GM12875 (cell line): ENCODE data around the gene TGM5.

Source experiments
- H3K4me3 ChIP-seq: one replicate; pipeline ENCODE4 v1.5.1; 2011; ENCODE audit warnings: low read depth, low read length, control low read depth
- TF ChIP-seq, protein P1 (sequence below): IDR thresholded peaks from 2 replicates; pipeline ENCODE4 v1.5.1; 2011; ENCODE audit warnings: low read depth, mild to moderate bottlenecking, control low read depth, inconsistent platforms, low read length, moderate library complexity, borderline replicate concordance; ENCODE audit not compliant: insufficient read depth

Gene TGM5

GRCh38 chr15:43281926-43282602 lies 15.3 kb upstream of the TGM5 start:
- TF ChIP-seq, protein P1, sequence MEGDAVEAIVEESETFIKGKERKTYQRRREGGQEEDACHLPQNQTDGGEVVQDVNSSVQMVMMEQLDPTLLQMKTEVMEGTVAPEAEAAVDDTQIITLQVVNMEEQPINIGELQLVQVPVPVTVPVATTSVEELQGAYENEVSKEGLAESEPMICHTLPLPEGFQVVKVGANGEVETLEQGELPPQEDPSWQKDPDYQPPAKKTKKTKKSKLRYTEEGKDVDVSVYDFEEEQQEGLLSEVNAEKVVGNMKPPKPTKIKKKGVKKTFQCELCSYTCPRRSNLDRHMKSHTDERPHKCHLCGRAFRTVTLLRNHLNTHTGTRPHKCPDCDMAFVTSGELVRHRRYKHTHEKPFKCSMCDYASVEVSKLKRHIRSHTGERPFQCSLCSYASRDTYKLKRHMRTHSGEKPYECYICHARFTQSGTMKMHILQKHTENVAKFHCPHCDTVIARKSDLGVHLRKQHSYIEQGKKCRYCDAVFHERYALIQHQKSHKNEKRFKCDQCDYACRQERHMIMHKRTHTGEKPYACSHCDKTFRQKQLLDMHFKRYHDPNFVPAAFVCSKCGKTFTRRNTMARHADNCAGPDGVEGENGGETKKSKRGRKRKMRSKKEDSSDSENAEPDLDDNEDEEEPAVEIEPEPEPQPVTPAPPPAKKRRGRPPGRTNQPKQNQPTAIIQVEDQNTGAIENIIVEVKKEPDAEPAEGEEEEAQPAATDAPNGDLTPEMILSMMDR: no peak
- H3K4me3 ChIP-seq: no peak overlapping the region

DNA sequence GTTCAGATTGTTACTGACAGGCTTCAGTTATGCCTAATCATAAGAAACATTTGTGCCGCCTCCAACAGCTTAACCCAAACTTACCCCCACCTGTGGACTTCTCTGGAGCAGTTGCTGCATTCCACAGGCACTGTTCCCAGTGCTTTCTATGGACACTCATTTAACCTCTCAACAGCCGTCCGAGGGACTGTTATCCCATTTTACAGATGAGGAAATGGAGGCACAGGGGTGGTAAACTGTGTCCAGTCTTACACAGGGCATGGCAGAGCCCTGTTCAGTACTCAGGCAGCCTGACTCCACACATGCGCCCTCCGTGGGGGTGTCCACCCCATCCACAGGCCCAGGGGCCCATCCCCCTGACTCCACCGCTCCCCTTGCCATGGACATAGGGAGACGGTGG lies 14.3 kb upstream of the TGM5 start:
- TF ChIP-seq, protein P1: no peak
- no peak overlapping the region for H3K4me3 ChIP-seq

GRCh38 chr15:43279496-43279895 lies 12.8 kb upstream of the TGM5 start:
- H3K4me3 ChIP-seq: no peak overlapping the region
- TF ChIP-seq, protein P1: no peak

DNA sequence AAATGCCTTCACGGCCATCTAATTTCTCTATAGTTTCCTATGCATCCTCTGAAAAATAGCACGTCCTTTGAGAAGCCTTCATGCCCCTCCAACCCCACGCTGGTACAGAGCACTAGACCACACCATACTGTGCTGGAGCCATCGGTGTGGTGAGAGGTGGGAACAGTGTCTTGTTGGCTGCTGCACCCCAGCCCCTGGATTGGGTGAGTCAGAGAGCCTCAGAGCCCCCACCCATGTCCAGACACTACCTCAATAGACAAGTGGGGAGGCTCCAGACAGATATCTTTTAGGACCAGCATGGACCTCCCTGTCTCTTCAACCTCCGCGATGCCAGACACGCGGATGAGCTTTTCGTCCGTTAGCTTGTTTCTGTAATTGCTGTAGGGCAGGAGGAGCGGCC lies 12.1 kb upstream of the TGM5 start:
- TF ChIP-seq, protein P1: no peak
- no peak overlapping the region for H3K4me3 ChIP-seq

DNA sequence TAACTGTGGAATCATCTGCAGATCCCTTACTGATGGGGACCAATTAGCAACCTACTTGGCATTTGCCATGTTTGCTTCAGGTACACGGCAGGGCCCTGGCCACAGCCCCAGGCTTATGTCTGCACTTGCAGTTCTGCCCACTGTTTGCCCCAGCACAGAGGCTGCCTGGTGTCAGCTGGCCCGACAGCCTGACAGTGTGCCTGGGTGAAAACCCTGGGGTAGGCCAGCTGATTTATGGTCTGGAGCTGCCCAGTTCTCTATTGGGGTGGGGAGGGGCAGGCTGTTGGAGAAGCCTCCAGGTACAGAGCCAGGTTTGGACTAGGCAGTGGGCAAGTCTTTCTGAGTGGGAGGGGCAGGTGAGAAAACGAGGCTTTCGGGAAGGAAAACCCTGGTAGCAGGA lies 11.2 kb upstream of the TGM5 start:
- no peak overlapping the region for H3K4me3 ChIP-seq
- TF ChIP-seq, protein P1: no peak

DNA sequence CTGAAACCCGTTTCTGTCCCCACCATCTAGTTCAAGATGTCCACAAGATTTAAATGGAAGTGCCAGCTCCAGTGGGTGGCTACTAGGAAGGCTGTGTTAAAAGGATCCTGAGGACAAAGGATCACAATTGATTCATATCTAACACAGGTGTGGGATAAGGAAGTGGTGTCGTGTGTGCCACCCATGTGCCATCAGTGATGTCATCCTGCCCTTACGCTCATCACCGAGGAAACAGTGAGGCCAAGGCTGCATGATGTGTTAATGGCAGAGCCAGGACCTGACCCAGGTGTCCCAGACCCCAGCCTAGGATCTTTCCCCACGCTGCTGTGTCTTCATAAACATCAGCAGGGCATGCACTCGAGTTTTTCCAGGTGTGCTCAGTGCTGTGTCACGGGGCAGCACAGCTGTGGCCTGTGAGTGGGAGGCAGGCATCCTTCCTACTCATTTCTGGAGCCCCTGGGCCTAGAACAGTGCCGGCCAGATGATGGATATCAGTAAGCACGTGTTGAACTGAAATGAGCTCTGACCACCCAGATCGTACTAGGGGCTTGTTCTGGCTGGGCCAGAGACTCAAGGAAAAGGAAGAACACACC lies 10.6 kb upstream of the TGM5 start:
- TF ChIP-seq, protein P1: no peak
- H3K4me3 ChIP-seq: no peak overlapping the region

DNA sequence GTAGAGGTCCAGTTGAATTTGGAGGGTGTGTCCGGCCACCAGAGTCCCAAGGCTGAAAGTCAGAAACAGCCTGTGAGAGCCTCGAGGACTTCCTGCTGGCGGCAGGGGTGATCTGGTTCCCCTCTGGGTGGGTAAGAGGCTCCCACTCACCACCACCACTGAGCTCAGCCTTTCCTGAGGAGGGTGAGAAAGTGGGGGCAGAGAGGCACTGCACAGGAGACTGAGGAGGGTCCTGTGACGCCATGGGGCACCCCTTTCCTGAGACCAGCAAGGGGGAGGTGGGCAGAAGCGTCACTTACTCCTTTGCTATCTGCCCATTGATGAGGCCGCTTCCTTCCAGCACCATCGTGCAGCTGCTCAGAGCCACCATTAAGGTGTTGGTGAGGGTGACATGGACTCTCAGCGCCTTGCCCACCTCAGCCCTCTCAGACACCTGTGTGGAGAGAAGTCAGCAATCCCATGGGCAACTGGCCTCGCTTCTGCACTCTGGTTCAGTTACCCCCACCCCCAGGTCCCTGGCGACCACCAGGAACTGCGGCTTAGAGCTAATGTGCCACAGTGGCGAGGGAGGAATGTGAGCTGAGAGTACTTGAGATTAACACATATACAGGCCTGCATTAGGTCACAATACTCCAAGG lies 10.0 kb upstream of the TGM5 start:
- TF ChIP-seq, protein P1: no peak
- H3K4me3 ChIP-seq: no peak overlapping the region
